Globus pallidus (tissue), 1 donor: ENCODE data around the gene CDV3.

Experiments
- DNase-seq: peaks from one replicate; pipeline ENCODE4 v3.0.0-alpha.2; 2015; ENCODE audit warnings: low spot score

CDV3 gene

GRCh38 chr3:133606342-133606741 lies 32.9 kb downstream of the CDV3 start:
- DNase-seq = no peak

GRCh38 chr3:133606902-133607301 lies 33.4 kb downstream of the CDV3 start:
- DNase-seq = no peak

- no peak for DNase-seq
These were observed 34.3 kb downstream of the CDV3 start for GRCh38 chr3:133607816-133608215.

- DNase-seq = no peak
These were observed 34.9 kb downstream of the CDV3 start for GRCh38 chr3:133608388-133608787.

- no peak for DNase-seq
These were observed 36.5 kb downstream of the CDV3 start for GRCh38 chr3:133610031-133610430.

GRCh38 chr3:133611534-133611933 lies 38.0 kb downstream of the CDV3 start:
- DNase-seq = no peak

- DNase-seq = no peak
These were observed 46.7 kb downstream of the CDV3 start for GRCh38 chr3:133620066-133620784.

- no peak for DNase-seq
These were observed 54.3 kb downstream of the CDV3 start for GRCh38 chr3:133627789-133628188.

- DNase-seq = no peak
These were observed 55.7 kb downstream of the CDV3 start for GRCh38 chr3:133629146-133629545.

GRCh38 chr3:133633439-133633838 lies 60.0 kb downstream of the CDV3 start:
- DNase-seq = no peak
